Panc1 (cell line): ENCODE results near the gene KCNC1. TPM values are rescaled to one million over a fixed set of nuclear protein-coding genes. Genes with fewer than 3 reads are reported as not detected.

Experiments used
- ATAC-seq: fragments of 200-7000 bp; cut with Tn5 transposase; 2 replicates; pipeline ENCODE4 v1.9.1; 2020; ENCODE audit warnings: mild to moderate bottlenecking, moderate library complexity
- BruUV-seq: library from RNA; stranded (reverse); fragments of 400-500 nt; replicated peaks from 2 replicates; lab custom pipeline; 2021; lab: Mats Ljungman, UMichigan
- CTCF ChIA-PET: fragments of 300-600 bp; sonication (Branson Sonifier 250); formaldehyde crosslinking; loops from one replicate; lab custom pipeline; 2022; ENCODE audit warnings: antibody characterized with exemption; lab: Charles Lee
- POLR2A ChIA-PET: fragments of 300-600 bp; sonication (Branson Sonifier 250); formaldehyde crosslinking; loops from one replicate; lab custom pipeline; 2022; ENCODE audit warnings: antibody characterized with exemption; lab: Charles Lee
- DNase-seq: peaks from one replicate; pipeline ENCODE4 v3.0.0-alpha.2; 2010; ENCODE audit warnings: low read depth, low spot score
- H3K27ac ChIP-seq: 2 replicates; pipeline ENCODE4 v1.5.1; 2011; ENCODE audit warnings: mild to moderate bottlenecking, low read length, inconsistent platforms
- H3K27me3 ChIP-seq: fragments of 200-500 bp; sonication (Bioruptor generic); 2 replicates; pipeline ENCODE4 v1.6.0; 2014; ENCODE audit warnings: low read length, inconsistent platforms; ENCODE audit not compliant: control insufficient read depth, insufficient read depth
- H3K36me3 ChIP-seq: fragments of 200-500 bp; sonication (Bioruptor generic); 2 replicates; pipeline ENCODE4 v1.5.1; 2014; ENCODE audit warnings: inconsistent platforms, mild to moderate bottlenecking, low read length, moderate library complexity; ENCODE audit not compliant: control insufficient read depth, insufficient read depth
- H3K4me1 ChIP-seq: 2 replicates; pipeline ENCODE4 v1.5.1; 2011; ENCODE audit warnings: inconsistent platforms, mild to moderate bottlenecking, low read length, moderate library complexity; ENCODE audit not compliant: control insufficient read depth, insufficient read depth
- H3K4me3 ChIP-seq, 2 experiments: 2 replicates each; pipeline ENCODE4 v1.5.1; 2011 to 2012; ENCODE audit warnings: low read depth in 2 of 2, low read length in 2 of 2, mild to moderate bottlenecking in 2 of 2, inconsistent platforms in 1 of 2, moderate library complexity in 1 of 2
- H3K9me3 ChIP-seq: fragments of 200-500 bp; sonication (Bioruptor generic); 2 replicates; pipeline ENCODE4 v1.5.1; 2014; ENCODE audit warnings: low read depth, mild to moderate bottlenecking, inconsistent platforms, low read length, moderate library complexity; ENCODE audit not compliant: control insufficient read depth, insufficient read depth
- POLR2AphosphoS5 ChIP-seq: IDR thresholded peaks from 2 replicates; pipeline ENCODE4 v1.6.1; 2012; ENCODE audit warnings: mild to moderate bottlenecking, low read depth, low read length, moderate library complexity
- REST ChIP-seq, 2 experiments: IDR thresholded peaks; 2 replicates each; pipeline ENCODE4 v1.6.1; 2011 to 2012; ENCODE audit warnings: low read depth in 2 of 2, control low read depth in 1 of 2, low read length in 1 of 2, mild to moderate bottlenecking in 1 of 2, moderate library complexity in 1 of 2; ENCODE audit not compliant: insufficient read depth in 1 of 2
- SIN3A ChIP-seq: IDR thresholded peaks from 2 replicates; pipeline ENCODE4 v1.6.1; 2012; ENCODE audit warnings: low read depth, mild to moderate bottlenecking, low read length, moderate library complexity, borderline replicate concordance; ENCODE audit not compliant: insufficient read depth
- TCF7L2 ChIP-seq: IDR thresholded peaks from 2 replicates; pipeline ENCODE4 v1.6.1; 2011; ENCODE audit warnings: mild to moderate bottlenecking, low read depth, low read length, inconsistent platforms
- in situ Hi-C: cut with HindIII; loops from 2 replicates; pipeline ENCODE4 v1.10.0; 2016; ENCODE audit warnings: low sequenced_read_pairs, low pct_unique_long_range_greater_than_20kb
- intact Hi-C: fragments of 100-400 bp; cut with micrococcal nuclease; formaldehyde crosslinking; loops from one replicate; pipeline ENCODE4 v1.10.0; 2022; ENCODE audit not compliant: unreplicated experiment
- total RNA-seq: library from RNA; stranded (reverse); gene quantifications from one replicate; pipeline ENCODE4 v1.2.1, GENCODE V29; 2021; ENCODE audit not compliant: unreplicated experiment
- TF ChIP-seq, protein P1 (sequence below): fragments of 450-650 bp; IDR thresholded peaks from 2 replicates; pipeline ENCODE4 v1.5.1; 2017; ENCODE audit warnings: mild to moderate bottlenecking

The KCNC1 gene
- total RNA-seq, 1 experiment from 2014 or later: 0.95 TPM

DNA sequence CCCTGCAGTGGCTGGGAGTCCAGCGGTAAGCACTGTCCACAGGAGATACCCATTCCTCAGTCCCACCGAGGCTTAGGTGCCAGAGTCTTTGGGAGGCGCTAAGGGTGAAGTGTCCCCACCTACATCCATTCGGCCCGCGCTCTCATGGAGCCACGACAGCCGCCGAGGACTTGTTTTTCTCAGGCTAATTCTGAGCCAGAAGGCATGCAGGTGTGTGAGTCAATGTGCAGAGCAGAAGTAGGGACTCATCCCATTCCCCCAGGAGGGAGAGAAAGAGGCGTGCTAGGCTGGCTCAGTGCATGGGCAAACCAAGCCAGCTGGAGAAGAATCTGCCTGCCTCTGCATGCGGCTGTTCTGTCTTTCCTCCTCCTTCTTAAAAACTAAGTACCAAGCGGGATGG lies 46.6 kb downstream of the KCNC1 start:
- Histone ChIP-seq H3K4me3 (no peak overlapping the region), H3K9me3 (no peaks in the 10 kb centered on the region), H3K27me3 (no peaks in the 10 kb centered on the region), H3K27ac (no peak overlapping the region), H3K4me1 (no peaks in the 10 kb centered on the region), H3K36me3 (no peaks in the 10 kb centered on the region)
- TF ChIP-seq SIN3A (no peak), TCF7L2 (no peak)
- 0 out of 2 replicates have a peak, but pooled peaks have one; percentile 32 for ATAC-seq
- intact Hi-C loops (no loop called here), in situ Hi-C loops (no loop called here)
- no TSS peak for BruUV-seq
- ChIA-PET POLR2A (no interaction called here), CTCF (no interaction called here)
- no peak for DNase-seq

GRCh38 chr11:17781626-17782025 lies 47.0 kb downstream of the KCNC1 start:
- TF ChIP-seq SIN3A: no peak
- no peak for TF ChIP-seq REST (IDR thresholded peaks at IDR 0.05; ENCODE audit: insufficient read depth in 1 of 2, low read depth in 2 of 2, low read length in 1 of 2)
- TF ChIP-seq, protein P1, sequence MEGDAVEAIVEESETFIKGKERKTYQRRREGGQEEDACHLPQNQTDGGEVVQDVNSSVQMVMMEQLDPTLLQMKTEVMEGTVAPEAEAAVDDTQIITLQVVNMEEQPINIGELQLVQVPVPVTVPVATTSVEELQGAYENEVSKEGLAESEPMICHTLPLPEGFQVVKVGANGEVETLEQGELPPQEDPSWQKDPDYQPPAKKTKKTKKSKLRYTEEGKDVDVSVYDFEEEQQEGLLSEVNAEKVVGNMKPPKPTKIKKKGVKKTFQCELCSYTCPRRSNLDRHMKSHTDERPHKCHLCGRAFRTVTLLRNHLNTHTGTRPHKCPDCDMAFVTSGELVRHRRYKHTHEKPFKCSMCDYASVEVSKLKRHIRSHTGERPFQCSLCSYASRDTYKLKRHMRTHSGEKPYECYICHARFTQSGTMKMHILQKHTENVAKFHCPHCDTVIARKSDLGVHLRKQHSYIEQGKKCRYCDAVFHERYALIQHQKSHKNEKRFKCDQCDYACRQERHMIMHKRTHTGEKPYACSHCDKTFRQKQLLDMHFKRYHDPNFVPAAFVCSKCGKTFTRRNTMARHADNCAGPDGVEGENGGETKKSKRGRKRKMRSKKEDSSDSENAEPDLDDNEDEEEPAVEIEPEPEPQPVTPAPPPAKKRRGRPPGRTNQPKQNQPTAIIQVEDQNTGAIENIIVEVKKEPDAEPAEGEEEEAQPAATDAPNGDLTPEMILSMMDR: no peak
- no peak for TF ChIP-seq TCF7L2
- TF ChIP-seq POLR2AphosphoS5: no peak
- intact Hi-C loops: no loop called here
- H3K36me3 ChIP-seq: no peaks in the 10 kb centered on the region
- no peaks in the 10 kb centered on the region for H3K4me1 ChIP-seq
- H3K27me3 ChIP-seq: no peaks in the 10 kb centered on the region
- ATAC-seq: no peak
- ChIA-PET CTCF (no interaction called here), POLR2A (no interaction called here)
- no peaks in the 10 kb centered on the region for H3K9me3 ChIP-seq
- no peak overlapping the region for H3K4me3 ChIP-seq
- no peak overlapping the region for H3K27ac ChIP-seq
- in situ Hi-C loops: no loop called here
- no TSS peak for BruUV-seq
- no peak for DNase-seq

- intact Hi-C loops: no loop called here
- in situ Hi-C loops: no loop called here
- CTCF ChIA-PET: interaction anchor here (0.7 kb wide), 1 partner anchor 47 kb away, joined by 3 read pairs; no protein-coding TSS in a partner anchor
Observed at GRCh38 chr11:17782145-17782544, 47.6 kb downstream of the KCNC1 start.

More at GRCh38 chr11:17782145-17782544, 47.6 kb downstream of the KCNC1 start:
- H3K27me3 ChIP-seq: no peaks in the 10 kb centered on the region
- no peak overlapping the region for H3K4me3 ChIP-seq
- DNase-seq (no peak), ATAC-seq (no peak)
- H3K9me3 ChIP-seq: no peaks in the 10 kb centered on the region
- H3K36me3 ChIP-seq: no peaks in the 10 kb centered on the region
- no peaks in the 10 kb centered on the region for H3K4me1 ChIP-seq
- H3K27ac ChIP-seq: no peak overlapping the region
- BruUV-seq: no TSS peak
- POLR2A ChIA-PET: no interaction called here
- TF ChIP-seq TCF7L2: no peak
- no peak for TF ChIP-seq REST (IDR thresholded peaks at IDR 0.05; ENCODE audit: insufficient read depth in 1 of 2, low read depth in 2 of 2, low read length in 1 of 2)
- TF ChIP-seq POLR2AphosphoS5: no peak
- TF ChIP-seq, protein P1: no peak
- no peak for TF ChIP-seq SIN3A
